Stimulated activated CD4-positive, alpha-beta T cell treated with anti-CD3 and anti-CD28 coated beads, Interleukin-2, amount 100 ng/mL, for 48 hours (primary cell): ENCODE measurements around the gene NXPE2.

ENCODE experiments used
- DNase-seq, 2 donors: peaks; one replicate each; pipeline ENCODE4 v3.0.0-alpha.2; 2020

NXPE2 gene

GRCh38 chr11:114746013-114746412, 67.7 kb downstream of the NXPE2 start:
- no peak for DNase-seq
